GM12873 (cell line): ENCODE results near the gene GAN.

Experiments
- TF ChIP-seq, protein P1 (sequence below): IDR thresholded peaks from 2 replicates; pipeline ENCODE4 v1.5.1; 2012; ENCODE audit warnings: low read depth, mild to moderate bottlenecking, moderate library complexity, low read length, control low read depth; ENCODE audit not compliant: insufficient read depth; ENCODE audit errors: missing control alignments

Gene GAN

DNA sequence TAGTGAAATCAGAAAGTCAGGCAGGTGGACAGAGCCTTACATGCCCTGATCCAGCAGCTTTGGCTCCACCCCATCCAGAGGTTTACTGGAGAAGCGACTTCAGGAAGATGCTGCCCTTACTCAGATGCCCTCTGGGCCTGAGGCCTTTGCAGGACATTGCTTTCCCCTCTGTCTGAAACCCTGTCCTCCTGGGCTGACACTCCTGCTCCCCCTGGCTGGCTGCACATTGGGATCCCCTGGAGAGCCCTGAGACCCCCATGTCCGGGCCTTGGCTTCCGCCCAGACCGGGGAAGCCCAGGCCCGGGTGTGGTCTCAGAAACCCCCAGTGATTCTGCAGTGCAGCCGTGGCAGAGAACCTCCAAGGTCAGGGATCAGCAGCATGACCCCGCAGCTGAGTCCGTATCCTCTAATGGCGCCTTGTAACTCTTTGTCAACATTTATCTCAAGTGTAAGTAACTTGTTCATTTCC is 39.7 kb upstream of the GAN start:
- TF ChIP-seq, protein P1, sequence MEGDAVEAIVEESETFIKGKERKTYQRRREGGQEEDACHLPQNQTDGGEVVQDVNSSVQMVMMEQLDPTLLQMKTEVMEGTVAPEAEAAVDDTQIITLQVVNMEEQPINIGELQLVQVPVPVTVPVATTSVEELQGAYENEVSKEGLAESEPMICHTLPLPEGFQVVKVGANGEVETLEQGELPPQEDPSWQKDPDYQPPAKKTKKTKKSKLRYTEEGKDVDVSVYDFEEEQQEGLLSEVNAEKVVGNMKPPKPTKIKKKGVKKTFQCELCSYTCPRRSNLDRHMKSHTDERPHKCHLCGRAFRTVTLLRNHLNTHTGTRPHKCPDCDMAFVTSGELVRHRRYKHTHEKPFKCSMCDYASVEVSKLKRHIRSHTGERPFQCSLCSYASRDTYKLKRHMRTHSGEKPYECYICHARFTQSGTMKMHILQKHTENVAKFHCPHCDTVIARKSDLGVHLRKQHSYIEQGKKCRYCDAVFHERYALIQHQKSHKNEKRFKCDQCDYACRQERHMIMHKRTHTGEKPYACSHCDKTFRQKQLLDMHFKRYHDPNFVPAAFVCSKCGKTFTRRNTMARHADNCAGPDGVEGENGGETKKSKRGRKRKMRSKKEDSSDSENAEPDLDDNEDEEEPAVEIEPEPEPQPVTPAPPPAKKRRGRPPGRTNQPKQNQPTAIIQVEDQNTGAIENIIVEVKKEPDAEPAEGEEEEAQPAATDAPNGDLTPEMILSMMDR = no peak

DNA sequence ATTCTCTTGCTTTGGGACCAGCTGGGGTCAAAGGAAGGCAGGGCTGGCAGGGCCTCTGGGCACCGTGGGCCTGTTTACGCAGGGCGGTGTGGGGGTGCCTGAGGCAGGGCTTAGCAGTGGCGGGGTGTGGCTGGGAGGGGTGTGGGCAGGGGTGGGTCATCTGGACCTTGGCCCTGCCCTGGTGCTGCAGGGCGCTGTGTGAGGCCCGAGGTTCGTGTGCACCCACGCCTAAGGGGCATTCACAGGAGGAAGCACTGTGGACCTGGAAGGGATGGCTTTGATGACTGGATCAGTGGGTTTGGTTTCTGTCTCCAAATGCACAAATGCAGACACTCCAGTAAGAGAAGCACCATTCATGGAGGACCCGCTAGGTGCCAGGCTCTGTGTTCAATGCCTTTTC is 39.0 kb upstream of the GAN start:
- TF ChIP-seq, protein P1 = no peak

DNA sequence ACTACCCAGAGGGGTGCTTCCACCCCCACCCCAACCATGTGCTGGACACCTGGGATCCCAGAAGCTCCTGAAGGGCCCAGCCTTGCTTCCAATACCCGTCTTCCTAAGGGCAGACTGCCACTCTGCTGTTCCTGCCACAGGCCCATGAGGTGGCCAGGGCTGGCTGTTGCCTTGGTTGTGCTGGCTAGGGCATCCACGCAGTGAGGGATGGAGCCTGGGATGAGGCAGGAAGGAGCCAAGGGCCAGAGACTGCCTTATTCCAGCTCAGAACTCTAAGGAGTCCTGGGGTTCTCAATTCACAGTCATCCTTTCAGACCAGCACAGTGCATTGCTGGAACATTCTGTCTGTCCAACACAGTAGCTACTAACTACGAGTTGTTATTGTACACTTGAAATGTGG is 38.4 kb upstream of the GAN start:
- TF ChIP-seq, protein P1 = no peak

DNA sequence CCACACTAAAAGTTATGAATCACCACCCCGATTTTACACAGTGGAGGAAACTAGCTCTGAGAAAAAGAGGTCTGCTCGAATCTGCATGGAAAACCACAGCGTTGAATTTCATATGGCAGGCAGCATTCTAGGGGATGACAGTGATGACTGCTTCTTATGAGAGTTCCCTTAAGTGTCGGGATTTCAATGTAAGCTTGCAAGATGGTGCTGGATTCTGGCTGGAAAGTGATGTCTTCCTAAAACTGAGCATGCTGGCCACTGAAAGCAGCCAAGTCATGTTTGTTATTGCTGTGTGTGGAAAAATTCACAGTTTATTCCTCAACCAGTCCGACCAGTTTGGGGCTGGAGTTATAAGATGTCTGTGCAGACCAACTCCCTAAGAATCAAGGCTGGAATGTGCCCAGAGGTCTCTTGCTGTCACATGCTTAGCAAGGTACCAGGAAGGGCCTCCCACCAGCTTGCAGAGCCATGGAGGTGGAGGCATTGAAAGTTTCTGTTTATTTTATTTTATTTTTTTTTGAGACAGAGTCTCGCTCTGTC is 37.2 kb upstream of the GAN start:
- TF ChIP-seq, protein P1 = no peak

DNA sequence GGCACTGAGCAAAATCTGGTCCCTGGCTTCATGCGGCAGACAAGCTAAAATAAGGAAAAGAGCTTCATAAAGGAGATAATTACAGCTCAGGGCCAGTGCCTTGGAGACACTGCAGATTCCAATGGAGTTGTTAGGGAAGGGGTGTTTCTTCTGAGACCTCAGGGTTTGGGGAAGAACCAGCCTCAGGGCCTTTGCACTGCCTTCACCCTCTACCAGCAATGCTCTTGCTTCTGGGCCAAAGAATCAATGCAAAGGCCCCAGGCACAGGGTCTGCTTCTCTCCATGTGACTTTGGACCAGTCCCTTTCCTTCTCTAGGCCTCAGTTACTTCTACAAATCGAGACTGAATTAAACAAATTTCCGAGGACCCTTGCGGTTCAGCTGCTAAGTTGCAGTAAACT is 36.2 kb upstream of the GAN start:
- TF ChIP-seq, protein P1 = no peak

DNA sequence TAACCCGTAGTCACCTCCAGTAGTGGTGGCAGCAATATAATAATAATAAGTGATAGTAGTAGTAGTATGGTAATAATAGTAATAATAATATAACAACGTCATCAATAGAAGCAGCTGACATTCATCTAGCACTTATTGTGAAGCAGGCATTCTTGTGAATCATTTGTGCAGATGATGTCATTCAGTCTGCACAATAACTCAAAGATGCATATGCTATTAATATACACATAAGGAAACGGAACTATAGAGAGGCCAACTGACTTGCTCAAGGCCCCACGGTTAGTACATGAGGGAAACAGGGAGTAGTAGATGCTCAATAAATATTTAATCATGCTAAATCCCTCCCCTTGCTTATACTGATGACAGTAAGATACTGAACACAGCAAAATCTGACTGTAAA is 35.4 kb upstream of the GAN start:
- TF ChIP-seq, protein P1 = no peak

DNA sequence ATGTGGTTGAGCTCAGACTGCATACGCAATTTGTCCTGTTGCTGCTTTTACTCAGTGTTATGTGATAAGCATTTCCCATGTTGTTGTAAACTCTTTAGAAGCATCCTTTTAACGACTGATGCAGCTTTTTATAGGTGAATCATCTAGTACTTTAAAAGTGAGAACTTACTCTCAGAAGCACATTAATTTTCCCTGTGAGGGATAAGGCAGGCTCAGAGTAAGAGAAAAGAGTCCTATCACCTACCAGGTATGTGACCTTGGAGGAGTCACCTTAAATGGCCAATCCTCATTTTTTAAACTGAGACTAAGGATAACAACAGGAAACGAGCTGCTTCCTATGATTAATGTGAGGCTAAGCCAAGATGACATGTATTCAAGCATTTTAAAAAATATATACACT is 34.4 kb upstream of the GAN start:
- TF ChIP-seq, protein P1 = no peak
